AG09309 (cell line): Measurements from ENCODE around the gene VWA5B1.

ENCODE experiments used
- DNase-seq: peaks from one replicate; pipeline ENCODE4 v3.0.0-alpha.2; 2010; ENCODE audit warnings: low read depth
- H3K4me3 ChIP-seq: 2 replicates; pipeline ENCODE4 v1.5.1; 2011; ENCODE audit warnings: mild to moderate bottlenecking, low read depth, low read length, moderate library complexity; ENCODE audit not compliant: control insufficient read depth
- TF ChIP-seq, protein P1 (sequence below): IDR thresholded peaks from 2 replicates; pipeline ENCODE4 v1.5.1; 2011; ENCODE audit warnings: mild to moderate bottlenecking, low read depth, low read length, inconsistent platforms; ENCODE audit not compliant: insufficient read depth, control insufficient read depth; ENCODE audit errors: missing control alignments

The VWA5B1 gene

DNA sequence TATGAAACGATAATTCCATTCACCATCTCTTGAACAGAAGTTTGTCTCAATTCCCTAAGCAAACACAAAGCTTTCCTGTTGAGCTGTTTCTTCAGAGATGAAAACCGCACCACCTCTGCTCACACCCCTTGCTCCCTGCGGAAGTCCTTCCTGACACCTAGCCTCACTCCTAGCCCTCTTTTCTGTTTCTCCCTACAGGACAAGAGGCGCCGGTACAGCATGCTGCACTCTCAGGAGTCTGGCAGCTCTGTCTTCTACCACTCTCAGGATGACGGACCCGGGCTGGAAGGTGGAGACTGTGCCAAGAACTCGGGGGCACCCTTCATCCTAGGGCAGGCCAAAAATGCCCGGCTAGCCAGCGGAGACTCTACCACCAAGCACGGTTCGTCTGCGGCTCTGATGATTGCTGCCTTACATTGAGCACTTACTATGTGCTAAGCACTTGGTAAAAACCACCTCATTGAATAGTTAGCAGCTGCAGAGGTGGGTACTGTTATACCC lies 45.5 kb downstream of the VWA5B1 start:
- no peak overlapping the region for H3K4me3 ChIP-seq
- no peak for DNase-seq
- TF ChIP-seq, protein P1, sequence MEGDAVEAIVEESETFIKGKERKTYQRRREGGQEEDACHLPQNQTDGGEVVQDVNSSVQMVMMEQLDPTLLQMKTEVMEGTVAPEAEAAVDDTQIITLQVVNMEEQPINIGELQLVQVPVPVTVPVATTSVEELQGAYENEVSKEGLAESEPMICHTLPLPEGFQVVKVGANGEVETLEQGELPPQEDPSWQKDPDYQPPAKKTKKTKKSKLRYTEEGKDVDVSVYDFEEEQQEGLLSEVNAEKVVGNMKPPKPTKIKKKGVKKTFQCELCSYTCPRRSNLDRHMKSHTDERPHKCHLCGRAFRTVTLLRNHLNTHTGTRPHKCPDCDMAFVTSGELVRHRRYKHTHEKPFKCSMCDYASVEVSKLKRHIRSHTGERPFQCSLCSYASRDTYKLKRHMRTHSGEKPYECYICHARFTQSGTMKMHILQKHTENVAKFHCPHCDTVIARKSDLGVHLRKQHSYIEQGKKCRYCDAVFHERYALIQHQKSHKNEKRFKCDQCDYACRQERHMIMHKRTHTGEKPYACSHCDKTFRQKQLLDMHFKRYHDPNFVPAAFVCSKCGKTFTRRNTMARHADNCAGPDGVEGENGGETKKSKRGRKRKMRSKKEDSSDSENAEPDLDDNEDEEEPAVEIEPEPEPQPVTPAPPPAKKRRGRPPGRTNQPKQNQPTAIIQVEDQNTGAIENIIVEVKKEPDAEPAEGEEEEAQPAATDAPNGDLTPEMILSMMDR, result no peak

DNA sequence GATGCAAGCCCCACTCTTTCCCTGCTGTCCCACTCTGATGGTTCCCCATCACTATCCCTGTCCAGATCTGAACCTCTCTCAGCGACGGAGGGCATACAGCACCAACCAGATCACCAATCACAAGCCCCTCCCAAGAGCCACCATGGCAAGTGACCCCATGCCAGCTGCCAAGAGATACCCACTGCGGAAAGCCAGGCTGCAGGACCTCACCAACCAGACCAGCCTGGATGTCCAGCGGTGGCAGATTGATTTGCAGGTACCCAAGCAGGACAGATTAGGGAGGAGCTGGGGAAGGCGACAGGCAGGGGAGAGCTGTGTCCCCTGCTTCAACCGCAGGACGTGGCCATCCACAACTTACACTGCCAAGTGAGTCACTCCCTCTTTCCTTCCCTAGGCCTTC lies 46.9 kb downstream of the VWA5B1 start:
- TF ChIP-seq, protein P1, result no peak
- no peak overlapping the region for H3K4me3 ChIP-seq
- no peak for DNase-seq

DNA sequence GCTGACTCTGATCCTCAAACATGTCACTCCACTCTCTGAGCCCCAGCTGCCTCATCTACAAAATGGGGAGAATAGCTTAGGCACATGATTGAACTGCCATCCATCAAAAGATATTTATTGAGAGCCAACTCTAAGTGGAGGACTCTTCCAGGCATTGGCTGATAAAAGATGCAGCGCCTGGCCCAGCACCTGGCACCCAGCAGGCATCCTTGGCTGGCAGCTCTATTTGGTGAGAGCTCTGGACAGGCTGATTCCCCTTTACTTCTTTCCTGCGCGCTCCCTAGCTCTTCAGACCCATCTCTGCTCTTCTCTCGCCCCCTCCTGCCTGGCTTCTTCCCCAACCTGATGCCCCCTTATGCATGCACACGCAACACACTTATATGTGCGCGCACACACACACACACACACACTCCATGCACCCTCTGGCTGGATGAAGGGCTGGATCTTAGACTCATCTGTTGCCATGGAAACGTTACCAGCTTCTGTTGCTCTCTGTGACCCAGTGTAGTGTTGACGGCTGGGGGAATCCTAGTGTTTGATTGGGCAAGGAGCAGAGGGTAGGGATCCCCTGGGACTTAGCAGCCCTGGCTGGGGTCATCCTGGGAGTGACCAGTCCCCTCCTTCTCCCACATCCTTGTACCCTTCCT lies 49.3 kb downstream of the VWA5B1 start:
- no peak for DNase-seq
- TF ChIP-seq, protein P1, result no peak
- H3K4me3 ChIP-seq, result no peak overlapping the region

DNA sequence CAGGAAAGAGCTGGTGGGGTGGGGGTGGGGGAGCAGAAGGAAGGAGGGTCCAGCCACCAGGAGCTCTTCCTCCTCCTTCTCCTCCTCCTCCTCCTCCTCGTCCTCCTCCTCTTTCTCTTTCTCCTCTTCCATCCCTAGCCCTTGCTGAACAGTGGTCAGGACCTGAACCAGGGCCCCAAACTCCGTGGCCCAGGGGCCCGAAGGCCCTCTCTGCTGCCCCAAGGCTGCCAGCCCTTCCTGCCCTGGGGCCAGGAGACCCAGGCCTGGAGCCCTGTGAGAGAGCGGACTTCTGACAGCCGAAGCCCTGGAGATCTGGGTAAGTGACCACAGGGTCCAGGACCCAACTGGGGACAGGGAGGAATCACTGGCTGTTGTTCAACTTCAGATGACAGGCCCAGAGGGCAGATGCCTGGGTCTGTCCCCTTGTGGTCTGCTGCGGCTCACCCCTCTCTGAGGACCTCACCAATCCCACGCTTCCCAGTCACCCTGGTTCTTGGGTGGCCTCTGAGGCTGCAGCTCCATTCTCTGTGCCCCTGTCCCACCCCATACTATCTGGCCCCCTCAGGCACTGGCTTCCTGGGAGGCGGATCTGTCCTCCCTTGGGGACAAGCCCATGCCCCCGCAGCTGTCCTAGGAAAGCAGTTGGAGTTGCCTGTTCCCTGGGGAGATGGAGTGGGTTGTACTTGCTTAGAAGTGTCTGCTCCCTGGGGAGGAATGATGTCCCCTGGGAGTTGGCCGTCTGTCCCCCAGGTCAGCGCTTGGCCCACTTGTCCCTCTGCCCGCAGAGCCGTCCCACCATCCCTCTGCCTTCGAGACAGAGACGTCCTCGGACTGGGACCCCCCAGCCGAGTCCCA lies 51.8 kb downstream of the VWA5B1 start:
- no peak overlapping the region for H3K4me3 ChIP-seq
- TF ChIP-seq, protein P1, result no peak
- no peak for DNase-seq

DNA sequence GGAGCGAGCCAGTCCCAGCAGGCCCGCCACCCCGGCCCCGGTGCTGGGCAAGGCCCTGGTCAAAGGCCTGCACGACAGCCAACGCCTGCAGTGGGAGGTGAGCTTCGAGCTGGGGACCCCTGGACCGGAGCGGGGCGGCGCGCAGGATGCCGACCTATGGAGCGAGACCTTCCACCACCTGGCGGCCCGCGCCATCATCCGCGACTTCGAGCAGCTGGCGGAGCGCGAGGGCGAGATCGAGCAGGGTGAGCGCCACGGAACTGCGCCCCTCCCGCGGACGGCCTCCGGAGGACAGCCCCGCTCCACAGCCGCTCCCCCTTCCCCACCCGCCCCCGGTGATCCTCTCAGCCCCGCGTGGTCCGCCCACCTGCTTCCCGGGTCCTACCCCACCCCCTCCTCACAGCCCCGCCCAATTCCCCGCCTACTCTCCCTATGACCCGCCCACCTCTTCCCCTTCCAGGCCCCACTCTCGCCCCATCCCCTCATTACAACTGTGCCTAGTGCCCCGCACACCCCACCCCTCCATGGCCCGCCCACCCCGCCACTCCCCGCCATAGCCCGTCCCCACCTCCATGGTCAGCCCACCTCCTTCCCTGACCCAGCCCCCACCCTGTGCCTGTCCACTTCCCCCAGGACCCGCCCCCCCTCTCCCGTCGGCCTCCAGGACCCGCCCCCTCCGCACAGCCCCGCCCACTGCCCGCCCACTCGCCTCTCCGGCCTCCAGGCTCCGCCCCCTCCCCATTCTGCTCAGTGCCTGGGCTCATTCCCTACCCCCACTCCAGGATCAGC lies 52.7 kb downstream of the VWA5B1 start:
- DNase-seq, result no peak
- H3K4me3 ChIP-seq, result no peak overlapping the region
- TF ChIP-seq, protein P1, result no peak

DNA sequence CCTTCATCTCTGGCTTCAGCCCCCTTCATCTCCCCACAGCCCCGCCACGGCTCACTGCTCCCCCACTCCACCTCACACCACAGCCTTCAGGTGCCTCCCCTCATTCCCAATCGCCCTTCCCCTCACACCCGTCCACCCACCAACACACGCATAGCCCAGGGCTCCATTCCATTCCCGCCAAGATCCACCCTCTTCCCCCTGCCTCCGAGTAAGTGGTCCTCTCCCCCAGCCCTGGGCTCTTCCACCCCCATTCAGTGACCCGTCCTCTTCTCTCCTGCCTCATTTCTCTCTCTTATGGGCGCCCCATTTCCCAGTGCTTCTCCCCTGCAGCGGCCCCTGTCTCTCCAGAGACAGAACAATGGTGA lies 53.2 kb downstream of the VWA5B1 start:
- TF ChIP-seq, protein P1, result no peak
- DNase-seq, result no peak
- H3K4me3 ChIP-seq, result no peak overlapping the region
